HCT116 (cell line): ENCODE data around the gene MAP7. TPM values are rescaled to one million over a fixed set of nuclear protein-coding genes. Genes with fewer than 3 reads are reported as not detected.

Source experiments
- ATAC-seq: fragments of 200-7000 bp; cut with Tn5 transposase; 2 replicates; pipeline ENCODE4 v1.9.1; 2020; ENCODE audit warnings: mild to moderate bottlenecking, moderate library complexity
- BruUV-seq: library from RNA; stranded (reverse); fragments of 400-500 nt; replicated peaks from 2 replicates; lab custom pipeline; 2021; lab: Mats Ljungman, UMichigan
- CTCF ChIA-PET: fragments of 300-600 bp; sonication (Branson Sonifier 250); formaldehyde crosslinking; loops from one replicate; lab custom pipeline; 2021; ENCODE audit warnings: antibody characterized with exemption; lab: Charles Lee
- POLR2A ChIA-PET: fragments of 300-600, 350-600 bp; sonication (Branson Sonifier 250); formaldehyde crosslinking; loops from one replicate; lab custom pipeline; 2021; ENCODE audit warnings: antibody characterized with exemption; lab: Charles Lee
- RAD21 ChIA-PET, 2 experiments: fragments of 300-600 bp; sonication (Branson Sonifier 250); formaldehyde crosslinking; loops; one replicate each; lab custom pipeline; 2023; ENCODE audit warnings: low total read pairs in 2 of 2; ENCODE audit not compliant: uncharacterized antibody in 2 of 2, unreplicated experiment in 2 of 2, low non-redundant PET in 1 of 2; lab: Charles Lee
- DNase-seq: peaks from one replicate; pipeline ENCODE4 v3.0.0-alpha.2; 2010; ENCODE audit warnings: low read depth, low spot score
- H2AFZ ChIP-seq: fragments of 200-600 bp; shearing (Covaris generic), sonication (generic); 2 replicates; pipeline ENCODE4 v1.6.1; 2017; ENCODE audit warnings: low read depth, mixed run types, mixed read lengths, antibody characterized with exemption, low read length; ENCODE audit not compliant: poor library complexity, severe bottlenecking
- H3K27ac ChIP-seq: 2 replicates; pipeline ENCODE4 v1.5.1; 2012; ENCODE audit warnings: low read depth, low read length
- H3K27me3 ChIP-seq: fragments of 200-600 bp; sonication (generic); 2 replicates; pipeline ENCODE4 v1.6.1; 2016; ENCODE audit warnings: mixed run types, low read length, mixed read lengths; ENCODE audit not compliant: insufficient read depth
- H3K36me3 ChIP-seq, 2 experiments: fragments of 200-500 bp in 1 of 2; fragments of 200-600 bp in 1 of 2; sonication (Bioruptor generic) in 1 of 2; sonication (generic) in 1 of 2; 2 replicates each; pipeline versions ENCODE4 v1.5.1 to v1.6.1; 2014 to 2016; ENCODE audit warnings: low read length in 2 of 2, inconsistent platforms in 1 of 2, mixed read lengths in 1 of 2, mixed run types in 1 of 2; ENCODE audit not compliant: insufficient read depth in 2 of 2, control insufficient read depth in 1 of 2
- H3K4me1 ChIP-seq, 2 experiments: fragments of 200-600 bp in 1 of 2; sonication (generic) in 1 of 2; 2 replicates each; pipeline versions ENCODE4 v1.5.1 to v1.6.1; 2012 to 2017; ENCODE audit warnings: low read length in 2 of 2, inconsistent platforms in 1 of 2, mild to moderate bottlenecking in 1 of 2, mixed read lengths in 1 of 2, mixed run types in 1 of 2, moderate library complexity in 1 of 2; ENCODE audit not compliant: insufficient read depth in 2 of 2, control insufficient read depth in 1 of 2
- H3K4me2 ChIP-seq: fragments of 200-600 bp; sonication (generic); 2 replicates; pipeline ENCODE4 v1.6.1; 2017; ENCODE audit warnings: mixed run types, low read length, mixed read lengths
- H3K4me3 ChIP-seq, 2 experiments: fragments of 200-600 bp in 1 of 2; sonication (generic) in 1 of 2; replicated peaks in 1 of 2; 2 replicates each; pipeline ENCODE4 v1.5.1; 2011 to 2016; ENCODE audit warnings: low read length in 2 of 2, control low read depth in 1 of 2, low read depth in 1 of 2, mild to moderate bottlenecking in 1 of 2, mixed read lengths in 1 of 2, mixed run types in 1 of 2
- H3K79me2 ChIP-seq: fragments of 200-600 bp; sonication (generic); 2 replicates; pipeline ENCODE4 v1.6.1; 2017; ENCODE audit warnings: mild to moderate bottlenecking, mixed run types, low read length, moderate library complexity, mixed read lengths; ENCODE audit not compliant: insufficient read depth
- H3K9ac ChIP-seq: fragments of 200-600 bp; sonication (generic); 2 replicates; pipeline ENCODE4 v1.6.1; 2016; ENCODE audit warnings: low read length, mixed read lengths
- H3K9me2 ChIP-seq: fragments of 200-600 bp; sonication (generic), shearing (Covaris generic); 2 replicates; pipeline ENCODE4 v1.6.1; 2017; ENCODE audit warnings: mixed run types, mild to moderate bottlenecking, moderate library complexity; ENCODE audit not compliant: insufficient read depth
- H3K9me3 ChIP-seq, 2 experiments: fragments of 200-500 bp in 1 of 2; fragments of 200-600 bp in 1 of 2; sonication (Bioruptor generic) in 1 of 2; sonication (generic) in 1 of 2; 2 replicates each; pipeline ENCODE4 v1.6.1; 2014 to 2017; ENCODE audit warnings: low read length in 2 of 2, mixed read lengths in 2 of 2, inconsistent platforms in 1 of 2, low read depth in 1 of 2, mild to moderate bottlenecking in 1 of 2, mixed run types in 1 of 2, moderate library complexity in 1 of 2; ENCODE audit not compliant: control insufficient read depth in 1 of 2, insufficient read depth in 1 of 2
- H4K20me1 ChIP-seq: fragments of 200-600 bp; sonication (generic), shearing (Covaris generic); 2 replicates; pipeline ENCODE4 v1.6.1; 2017; ENCODE audit warnings: mixed run types, mild to moderate bottlenecking, moderate library complexity; ENCODE audit not compliant: insufficient read depth
- ATF3 ChIP-seq: IDR thresholded peaks from 2 replicates; pipeline ENCODE4 v1.6.1; 2012
- CEBPB ChIP-seq: IDR thresholded peaks from 2 replicates; pipeline ENCODE4 v1.6.1; 2012; ENCODE audit warnings: low read depth
- ELF1 ChIP-seq: IDR thresholded peaks from 2 replicates; pipeline ENCODE4 v1.6.1; 2012; ENCODE audit warnings: low read depth, borderline replicate concordance
- MAX ChIP-seq: IDR thresholded peaks from 2 replicates; pipeline ENCODE4 v1.6.1; 2012
- POLR2A ChIP-seq: IDR thresholded peaks from 2 replicates; pipeline ENCODE4 v1.7.0; 2011; ENCODE audit warnings: borderline replicate concordance; ENCODE audit not compliant: insufficient read depth, insufficient read length; ENCODE audit errors: extremely low read depth
- RAD21 ChIP-seq: IDR thresholded peaks from 2 replicates; pipeline ENCODE4 v1.6.1; 2012; ENCODE audit warnings: low read depth, mild to moderate bottlenecking
- REST ChIP-seq: IDR thresholded peaks from 2 replicates; pipeline ENCODE4 v1.6.1; 2012; ENCODE audit warnings: low read depth
- SP1 ChIP-seq: IDR thresholded peaks from 2 replicates; pipeline ENCODE4 v1.6.1; 2012; ENCODE audit warnings: low read depth
- TCF7L2 ChIP-seq: IDR thresholded peaks from 2 replicates; pipeline ENCODE4 v1.7.0; 2011; ENCODE audit warnings: borderline replicate concordance, inconsistent platforms; ENCODE audit not compliant: insufficient read depth, insufficient read length; ENCODE audit errors: extremely low read depth
- intact Hi-C: fragments of 100-400 bp; cut with micrococcal nuclease; formaldehyde crosslinking; loops from 2 replicates; pipeline ENCODE4 v1.10.0; 2022
- total RNA-seq: library from RNA; stranded (reverse); gene quantifications from one replicate; pipeline ENCODE4 v1.2.1, GENCODE V29; 2021; ENCODE audit not compliant: unreplicated experiment

MAP7 gene
- total RNA-seq, 1 experiment from 2014 or later = 35.5 TPM

- TF ChIP-seq POLR2A = no peak
- TF ChIP-seq RAD21 = no peak
- no peak for TF ChIP-seq CEBPB
- TF ChIP-seq, all 23 proteins: peak for 0
These were observed 10.1 kb downstream of the MAP7 start (continued) for GRCh38 chr6:136539967-136540652.

GRCh38 chr6:136538836-136539235, 11.4 kb downstream of the MAP7 start:
- no peak for ATAC-seq
- RAD21 ChIA-PET = no interaction called here
- POLR2A ChIA-PET = interaction anchor here (1.0 kb wide), 1 partner anchor 253 kb away, joined by 3 read pairs; the partner anchor contains the start of gene MAP3K5
- no peak overlapping the region for H3K4me2 ChIP-seq
- TF ChIP-seq TCF7L2 (no peak), ATF3 (no peak), ELF1 (no peak), MAX (no peak), REST (no peak), SP1 (no peak)
- TF ChIP-seq, all 23 proteins: peak for 0
- no peaks in the 10 kb centered on the region for H4K20me1 ChIP-seq
- DNase-seq = no peak
- no peaks in the 10 kb centered on the region for H3K27me3 ChIP-seq
- H3K4me1 ChIP-seq = no peaks in the 10 kb centered on the region
- H3K9me3 ChIP-seq = no peaks in the 10 kb centered on the region
- H3K4me3 ChIP-seq = no peak overlapping the region
- no peaks in the 10 kb centered on the region for H3K36me3 ChIP-seq
- H3K9me2 ChIP-seq = no peaks in the 10 kb centered on the region
- H3K9ac ChIP-seq = no peak overlapping the region
- H3K79me2 ChIP-seq = peaks cover 66% of the 10 kb centered on the region
- no TSS peak for BruUV-seq
- no peak overlapping the region for H3K27ac ChIP-seq
- no peak overlapping the region for H2AFZ ChIP-seq
- CTCF ChIA-PET = interaction anchor here (0.8 to 1.5 kb wide), 2 partner anchors 8 to 12 kb away, joined by 4 read pairs; partner anchors contain the start of gene MAP7
- intact Hi-C loops = no loop called here
